Stromal cell of bone marrow (primary cell): ENCODE data around the gene RAB23.
"Not testable (repeated sequence)": the region's sequence is repeated elsewhere in the genome, so short reads cannot be mapped to it uniquely, and the experiment has no call there.

ENCODE experiments used
- DNase-seq: peaks from one replicate; pipeline ENCODE4 v3.0.0-alpha.2; 2012; ENCODE audit warnings: low read depth

The RAB23 gene

GRCh38 chr6:57221936-57222742 is at the start of gene RAB23:
Gene RAB23, minus strand, starts transcription at chr6:57222307. Its CDS starts 11,927 bp downstream, at chr6:57210380.
- DNase-seq, result peak; percentile 70

- DNase-seq, result no peak
These were observed 46.2 kb upstream of the RAB23 start for GRCh38 chr6:57268294-57268640.

GRCh38 chr6:57267586-57268293 is 45.6 kb upstream of the RAB23 start:
- peak; percentile 99 for DNase-seq

- DNase-seq, result peak; percentile 72
These were observed 43.7 kb upstream of the RAB23 start for GRCh38 chr6:57265755-57266221.

DNA sequence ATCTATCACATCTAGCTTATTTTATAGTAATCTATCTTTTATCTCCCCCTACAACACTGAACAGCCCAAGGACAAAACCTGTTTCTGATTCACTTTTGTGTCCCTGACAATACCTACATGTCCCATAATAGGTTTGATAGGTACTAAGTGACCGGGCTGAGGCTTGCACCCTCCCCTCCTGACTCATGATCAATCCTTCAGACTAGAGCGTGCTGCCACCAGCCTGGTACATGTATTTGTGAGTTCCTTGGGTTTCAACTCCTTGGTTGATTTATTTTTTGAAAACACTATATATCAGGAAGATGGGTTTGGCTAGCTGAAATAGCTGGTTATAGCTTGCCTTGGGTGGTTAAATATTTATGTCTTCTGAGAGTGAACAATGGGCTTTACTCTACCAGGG is 41.6 kb upstream of the RAB23 start:
- DNase-seq, result no peak

GRCh38 chr6:57262901-57263694 is 41.0 kb upstream of the RAB23 start:
- DNase-seq, result peak; percentile 94

GRCh38 chr6:57262488-57262887 is 40.4 kb upstream of the RAB23 start:
- no peak for DNase-seq

DNA sequence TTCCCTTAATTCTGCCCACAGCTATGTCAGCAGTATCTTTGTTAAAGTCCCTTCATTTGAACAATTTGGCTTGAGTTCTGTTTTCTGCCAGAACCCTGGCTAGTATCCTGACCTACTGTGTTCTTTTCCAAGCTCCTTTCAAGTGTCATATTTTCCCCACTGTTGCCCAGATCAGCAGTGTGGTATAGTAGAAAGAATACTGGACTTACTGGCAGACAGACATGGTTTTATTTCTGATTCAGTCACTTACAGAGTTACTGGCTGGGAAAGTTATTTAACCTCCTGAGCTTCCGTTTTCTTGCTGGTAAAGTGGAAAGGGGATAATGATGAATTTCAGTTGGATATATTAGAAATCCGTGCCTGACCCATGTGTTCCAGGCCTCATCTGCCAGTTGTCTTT is 39.8 kb upstream of the RAB23 start:
- DNase-seq, result peak; percentile 65

- DNase-seq, result no peak
These were observed 37.0 kb upstream of the RAB23 start for GRCh38 chr6:57259064-57259463.

GRCh38 chr6:57257911-57258541 is 35.9 kb upstream of the RAB23 start:
- DNase-seq, result peak; percentile 92

DNA sequence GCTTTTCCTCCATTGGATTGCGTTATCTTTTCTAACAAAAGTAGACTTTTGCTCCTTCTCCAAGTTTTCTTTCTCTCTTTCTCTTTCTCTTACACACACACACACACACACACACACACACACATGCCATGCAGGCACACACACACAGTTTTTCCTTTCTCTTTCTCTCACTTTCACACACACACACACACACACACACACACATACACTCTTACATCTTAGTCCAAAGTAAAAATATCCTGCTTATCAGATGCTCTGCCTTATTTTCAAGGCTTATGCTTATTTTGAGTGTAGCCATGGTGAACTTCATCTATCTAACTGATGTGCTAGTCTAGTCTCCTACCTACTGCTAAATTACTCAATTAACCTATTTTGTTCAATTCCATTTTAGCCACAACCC is 34.4 kb upstream of the RAB23 start:
- no peak for DNase-seq

- no peak for DNase-seq
These were observed 33.5 kb upstream of the RAB23 start for GRCh38 chr6:57255451-57256169.

- DNase-seq, result no peak
These were observed 32.1 kb upstream of the RAB23 start for GRCh38 chr6:57254055-57254717.

DNA sequence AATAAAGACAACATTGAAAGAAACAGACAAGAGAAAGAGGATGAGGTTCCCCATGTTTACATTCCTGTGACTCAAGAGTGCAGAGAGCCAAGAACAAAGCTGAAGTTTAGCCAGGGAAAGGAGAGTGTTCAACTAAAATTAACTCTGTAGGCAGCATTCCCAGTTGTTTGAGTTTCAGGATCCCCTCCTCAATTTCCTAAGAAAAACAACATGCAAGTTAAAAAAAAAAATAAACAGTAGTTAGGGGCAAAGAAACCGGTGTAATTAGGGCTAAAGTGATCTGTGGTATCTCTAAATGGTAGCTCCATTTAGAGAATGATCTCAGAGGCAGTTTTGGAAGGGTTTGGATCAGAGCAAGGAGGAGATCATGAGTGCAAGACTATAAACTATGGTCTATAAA is 30.9 kb upstream of the RAB23 start:
- no peak for DNase-seq

DNA sequence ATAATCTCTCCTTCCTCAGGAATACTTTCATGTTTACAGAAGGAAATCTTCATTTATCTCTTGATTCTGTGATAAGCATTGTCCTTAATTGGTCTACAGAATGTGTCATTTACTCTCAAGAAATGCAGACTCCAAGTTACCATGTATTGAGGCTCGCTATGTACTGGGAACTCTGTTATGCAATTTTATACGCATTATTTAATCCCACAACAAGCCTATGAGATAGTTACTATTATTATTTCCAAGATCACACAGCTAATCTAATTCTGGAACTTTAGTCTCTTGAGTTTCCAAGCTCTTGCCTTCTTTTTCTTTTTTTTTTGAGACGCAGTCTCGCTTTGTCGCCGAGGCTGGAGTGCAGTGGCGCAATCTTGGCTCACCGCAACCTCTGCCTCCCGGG is 30.0 kb upstream of the RAB23 start:
- DNase-seq, result no peak

DNA sequence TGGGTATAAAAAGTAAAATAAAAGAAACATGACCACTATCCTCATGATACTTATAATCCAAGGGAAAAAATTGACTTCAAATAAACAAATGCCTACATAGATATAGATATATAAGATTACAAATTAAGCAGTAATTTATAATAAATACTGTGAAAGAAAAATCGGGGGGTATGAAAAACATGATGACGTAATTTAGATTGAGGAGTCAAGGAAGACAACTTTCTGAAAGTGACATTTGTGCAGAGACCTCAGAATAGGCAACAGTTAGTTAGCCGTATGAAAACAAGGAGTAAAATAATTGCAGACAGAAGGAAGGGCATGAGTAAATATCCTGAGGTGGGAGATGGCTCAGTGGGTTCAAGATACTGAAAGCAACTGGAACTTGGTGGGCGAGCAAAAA is 28.2 kb upstream of the RAB23 start:
- no peak for DNase-seq

- no peak for DNase-seq
These were observed 26.3 kb upstream of the RAB23 start for GRCh38 chr6:57248311-57248895.

- no peak for DNase-seq
These were observed 25.5 kb upstream of the RAB23 start for GRCh38 chr6:57247603-57248002.

- DNase-seq, result no peak
These were observed 24.2 kb upstream of the RAB23 start for GRCh38 chr6:57246307-57246706.

DNA sequence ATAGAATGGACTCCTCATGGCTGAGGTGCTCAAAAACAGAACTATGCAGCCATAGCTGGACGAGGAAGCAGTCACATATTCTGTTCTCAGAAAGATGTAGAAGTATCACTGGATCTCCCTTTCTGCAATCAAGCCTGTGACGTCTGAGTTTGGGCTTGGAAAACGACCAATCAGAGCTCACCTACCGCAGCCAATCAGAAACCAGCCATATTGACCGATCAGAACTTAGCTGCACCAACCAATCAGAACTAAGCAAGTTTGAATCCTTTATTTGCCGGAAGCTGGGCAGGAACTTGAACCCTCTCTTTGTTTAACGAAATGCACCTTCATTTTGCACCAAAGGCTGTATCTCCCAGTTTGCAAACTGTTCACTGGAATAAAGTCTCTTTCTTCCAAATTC is 21.8 kb upstream of the RAB23 start:
- DNase-seq, result no peak

GRCh38 chr6:57243526-57243925 is 21.4 kb upstream of the RAB23 start:
- DNase-seq, result not testable (repeated sequence)
